HG02798 (cell line): ENCODE results near the gene UBE2H.
"Not testable (repeated sequence)": the region's sequence is repeated elsewhere in the genome, so short reads cannot be mapped to it uniquely, and the experiment has no call there.

Experiments
- ATAC-seq: cut with Tn5 transposase; IDR thresholded peaks from one replicate; pipeline ENCODE4 v1.9.1; 2021; ENCODE audit warnings: mild to moderate bottlenecking; ENCODE audit not compliant: unreplicated experiment, poor library complexity

UBE2H gene

GRCh38 chr7:129883151-129883550 is 69.6 kb downstream of the UBE2H start:
- no peak for ATAC-seq

- ATAC-seq = no peak
Measured at GRCh38 chr7:129882531-129882930, 70.2 kb downstream of the UBE2H start.

- no peak for ATAC-seq
Measured at GRCh38 chr7:129877146-129877792, 75.5 kb downstream of the UBE2H start.

GRCh38 chr7:129875745-129876411 is 76.9 kb downstream of the UBE2H start:
- no peak for ATAC-seq

DNA sequence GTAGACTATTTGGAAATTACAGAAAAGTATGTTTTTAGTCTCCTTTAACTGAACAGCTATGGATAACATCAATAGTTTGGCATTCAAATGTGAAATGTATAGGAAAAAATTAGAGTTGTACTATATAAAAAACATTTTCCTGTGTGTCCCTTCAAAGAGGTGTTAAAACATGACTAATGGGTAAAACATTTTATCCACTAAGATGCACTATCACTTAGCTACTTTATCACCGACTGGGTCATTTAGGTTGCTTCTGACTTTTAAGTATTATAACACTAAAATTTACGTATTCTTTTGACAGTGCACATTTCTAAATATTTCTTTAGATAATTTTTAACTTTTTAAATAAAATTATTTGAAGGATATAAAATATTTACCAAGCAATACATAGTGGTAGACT is 77.6 kb downstream of the UBE2H start:
- no peak for ATAC-seq

- ATAC-seq = no peak
Measured at GRCh38 chr7:129874722-129875121, 78.0 kb downstream of the UBE2H start.

GRCh38 chr7:129872054-129872453 is 80.7 kb downstream of the UBE2H start:
- ATAC-seq = no peak

DNA sequence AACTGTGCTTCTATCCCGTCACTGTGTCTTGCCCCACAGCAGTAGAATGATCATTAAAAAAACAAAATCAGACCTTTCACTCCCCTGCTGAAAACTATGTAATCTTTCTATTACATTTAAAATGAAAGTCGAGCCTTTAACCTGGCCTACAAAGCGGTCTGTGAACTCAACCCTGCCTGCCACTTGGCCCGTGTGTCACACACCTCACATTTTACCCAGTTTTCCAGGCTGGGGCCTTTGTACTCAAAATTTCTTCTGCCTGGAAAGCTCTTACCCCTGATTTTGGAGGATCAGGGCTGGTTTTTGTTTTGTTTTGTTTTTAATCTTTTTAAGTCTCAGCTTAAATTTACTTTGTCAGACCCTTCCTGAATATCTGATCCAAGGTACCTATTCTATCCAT is 82.1 kb downstream of the UBE2H start:
- no peak for ATAC-seq

DNA sequence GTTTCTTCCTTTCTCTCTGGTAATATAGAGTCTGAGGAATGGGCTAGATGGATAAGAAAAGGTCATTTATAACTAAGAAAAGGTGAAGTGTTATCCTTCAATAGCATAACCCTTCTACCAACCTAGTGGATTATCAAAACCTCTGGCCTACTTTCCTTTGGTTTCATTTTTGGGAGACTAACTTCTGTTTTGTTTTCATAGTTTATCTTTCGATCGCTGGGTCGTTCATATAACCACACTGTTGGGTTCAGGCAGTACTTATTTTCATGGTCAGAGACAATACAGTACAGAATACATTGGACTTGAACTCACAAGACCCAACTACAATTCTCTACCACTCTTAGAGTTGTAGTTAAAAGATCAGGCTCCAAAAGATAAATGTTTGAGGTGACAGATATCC is 86.5 kb downstream of the UBE2H start:
- no peak for ATAC-seq

DNA sequence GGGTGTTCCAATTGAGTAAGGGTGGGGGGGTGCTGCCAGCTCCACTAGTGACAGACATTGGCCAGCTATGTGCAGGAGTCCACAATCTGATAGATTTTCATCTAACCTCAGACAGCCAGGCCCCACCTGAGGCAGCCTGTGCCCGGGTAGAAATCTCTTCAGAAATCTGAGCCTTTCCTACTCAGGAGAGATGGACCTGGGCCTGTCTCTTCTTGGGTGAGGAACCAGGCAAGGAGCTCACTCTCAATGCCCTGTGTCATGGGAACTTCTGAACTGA is 86.9 kb downstream of the UBE2H start:
- no peak for ATAC-seq

DNA sequence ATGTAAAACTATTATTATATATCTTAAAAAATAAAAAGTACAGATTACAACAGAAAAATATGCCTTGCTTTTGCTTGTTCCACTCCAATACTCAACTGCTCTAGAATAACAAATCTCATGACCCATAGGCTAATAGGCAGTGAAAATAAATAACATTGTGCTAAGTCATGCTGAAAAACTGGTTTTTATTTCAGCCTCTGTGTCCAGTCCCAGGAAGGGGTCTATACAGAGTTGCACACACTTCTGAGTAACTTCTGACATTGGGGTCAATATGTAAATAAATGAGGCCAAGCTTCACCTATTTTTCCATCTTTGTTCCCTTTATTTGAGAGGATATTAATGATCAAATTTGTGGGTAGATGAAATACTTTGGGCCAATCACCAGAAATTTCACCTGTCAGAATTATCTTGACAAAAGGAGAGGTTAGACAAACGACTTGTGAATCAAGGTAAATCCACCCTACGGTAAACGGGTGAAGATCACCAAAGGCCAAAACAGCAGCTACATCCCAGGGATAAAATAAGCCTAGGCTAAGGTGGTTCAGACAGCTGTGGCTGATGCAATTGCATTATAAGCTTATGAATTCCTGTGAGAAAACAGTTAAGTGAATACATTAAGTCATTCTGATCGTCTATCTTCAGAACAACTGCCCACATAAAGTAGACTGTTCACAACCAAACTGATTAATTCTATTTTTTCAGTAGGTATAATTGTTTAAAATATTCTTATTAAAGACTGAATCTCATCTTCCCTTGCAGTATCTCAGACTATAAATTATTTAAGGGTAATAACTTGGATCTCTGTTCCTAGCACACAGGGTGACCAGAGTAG is 87.5 kb downstream of the UBE2H start:
- ATAC-seq = no peak

GRCh38 chr7:129864676-129865075 is 88.1 kb downstream of the UBE2H start:
- not testable (repeated sequence) for ATAC-seq

DNA sequence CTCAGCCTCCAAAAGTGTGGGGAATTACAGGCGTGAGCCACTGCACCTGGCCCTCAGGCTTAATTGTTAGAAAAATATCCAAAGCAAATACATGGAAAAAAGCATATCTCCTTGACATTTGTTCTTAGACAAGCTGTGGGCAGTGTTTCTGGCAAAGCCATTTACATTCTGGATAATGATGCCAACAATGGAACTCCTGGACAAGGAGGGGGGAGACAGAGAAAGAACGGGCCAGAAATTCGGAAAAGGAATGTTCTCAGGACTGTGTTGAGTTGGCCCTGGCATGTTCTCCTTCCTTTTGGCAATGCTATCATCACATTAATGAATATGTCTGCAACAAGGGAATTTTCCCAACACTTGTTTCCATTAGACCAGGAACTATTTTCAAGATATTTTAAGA is 88.7 kb downstream of the UBE2H start:
- no peak for ATAC-seq

- ATAC-seq = no peak
Measured at GRCh38 chr7:129862682-129863081, 90.1 kb downstream of the UBE2H start.

DNA sequence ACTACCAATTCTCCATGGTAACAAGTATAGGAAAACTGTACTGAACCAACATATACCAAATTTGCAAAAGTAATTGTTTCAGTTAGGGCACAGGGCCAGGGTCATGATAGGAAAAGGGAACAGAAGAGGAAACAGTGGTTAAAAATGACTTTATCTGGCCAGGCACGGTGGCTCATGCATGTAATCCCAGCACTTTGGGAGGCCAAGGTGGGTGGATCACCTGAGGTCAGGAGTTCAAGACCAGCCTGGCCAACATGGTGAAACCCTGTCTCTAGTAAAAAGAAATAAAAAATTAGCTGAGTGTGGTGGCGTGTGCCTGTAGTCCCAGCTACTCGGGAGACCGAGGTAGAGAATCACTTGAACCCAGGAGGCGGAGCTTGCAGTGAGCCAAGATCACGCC is 92.0 kb downstream of the UBE2H start:
- not testable (repeated sequence) for ATAC-seq

GRCh38 chr7:129859183-129859582 is 93.6 kb downstream of the UBE2H start:
- no peak for ATAC-seq

GRCh38 chr7:129858490-129858889 is 94.3 kb downstream of the UBE2H start:
- ATAC-seq = no peak

DNA sequence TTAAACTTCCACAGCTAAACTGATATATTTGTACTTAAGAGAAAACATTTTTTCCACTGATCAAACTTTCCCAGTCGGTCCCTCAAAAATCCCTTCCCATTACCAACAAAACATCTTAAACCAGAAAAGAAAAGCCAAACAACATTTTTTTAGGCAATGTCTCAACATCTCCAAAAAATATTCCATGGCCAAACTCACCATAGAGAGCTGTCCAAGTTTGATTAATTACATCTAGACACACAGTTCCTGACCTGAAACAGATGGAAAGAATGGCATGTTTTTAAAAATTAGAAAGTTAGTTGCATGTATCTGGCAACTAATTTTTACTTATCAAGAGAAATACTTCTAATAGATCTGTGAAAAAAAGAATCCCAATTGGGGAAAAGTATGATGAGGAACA is 95.4 kb downstream of the UBE2H start:
- ATAC-seq = no peak

DNA sequence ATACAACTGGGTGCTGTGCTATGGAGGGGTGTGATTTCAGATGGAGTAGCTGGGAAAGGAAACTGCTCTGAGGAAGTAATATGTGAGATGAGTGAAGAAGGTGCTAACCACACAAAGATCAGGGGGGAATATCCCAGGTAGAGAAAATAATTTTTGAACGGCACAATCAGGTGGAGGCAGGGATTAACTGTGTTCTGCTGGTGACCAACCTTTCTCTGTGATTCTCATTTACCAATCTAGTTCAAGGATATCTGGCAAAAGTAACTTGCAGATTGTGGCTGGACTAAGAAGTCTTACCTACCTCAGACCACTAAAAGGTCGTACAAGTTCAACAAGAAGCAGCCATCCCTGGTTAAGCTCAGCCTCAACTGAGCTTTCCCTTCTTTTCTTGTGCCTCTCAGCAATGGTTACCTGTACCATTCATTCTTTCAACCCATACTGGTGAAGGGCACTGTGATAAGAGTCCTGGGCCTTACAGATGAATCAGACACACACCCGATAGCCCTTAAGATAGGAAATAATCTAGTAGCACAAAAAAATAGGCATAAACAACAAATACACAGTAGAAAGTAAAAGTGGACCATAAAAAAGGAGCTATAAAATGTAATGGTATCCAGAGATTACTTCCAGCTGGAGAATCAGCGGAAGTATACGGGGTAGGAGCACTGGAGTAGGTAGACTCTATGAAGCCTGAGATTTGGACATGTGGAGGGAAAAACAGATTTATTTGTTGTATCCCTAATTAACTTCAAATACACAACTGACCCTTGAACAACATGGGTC is 96.6 kb downstream of the UBE2H start:
- ATAC-seq = no peak

- no peak for ATAC-seq
Measured at GRCh38 chr7:129855234-129855673, 97.5 kb downstream of the UBE2H start.

- ATAC-seq = no peak
Measured at GRCh38 chr7:129854401-129854800, 98.4 kb downstream of the UBE2H start.
